Measurements from ENCODE around the gene TELO2.

- TF ChIP-seq CTCF (IDR thresholded peaks at IDR 0.05): no peak
- no peak for TF ChIP-seq EP300 (IDR thresholded peaks at IDR 0.05)
Measured at GRCh38 chr16:1541293-1542165, 48.4 kb downstream of the TELO2 start.
